SIG-M5 treated with dmso at 0.1 percent for 504 hours (cell line): ENCODE data around the gene ZNF280B.

ENCODE experiments used
- DNase-seq: peaks from one replicate; lab custom pipeline; 2025; ENCODE audit not compliant: unreplicated experiment; lab: John Stamatoyannopoulos, UW

ZNF280B gene, protein sequence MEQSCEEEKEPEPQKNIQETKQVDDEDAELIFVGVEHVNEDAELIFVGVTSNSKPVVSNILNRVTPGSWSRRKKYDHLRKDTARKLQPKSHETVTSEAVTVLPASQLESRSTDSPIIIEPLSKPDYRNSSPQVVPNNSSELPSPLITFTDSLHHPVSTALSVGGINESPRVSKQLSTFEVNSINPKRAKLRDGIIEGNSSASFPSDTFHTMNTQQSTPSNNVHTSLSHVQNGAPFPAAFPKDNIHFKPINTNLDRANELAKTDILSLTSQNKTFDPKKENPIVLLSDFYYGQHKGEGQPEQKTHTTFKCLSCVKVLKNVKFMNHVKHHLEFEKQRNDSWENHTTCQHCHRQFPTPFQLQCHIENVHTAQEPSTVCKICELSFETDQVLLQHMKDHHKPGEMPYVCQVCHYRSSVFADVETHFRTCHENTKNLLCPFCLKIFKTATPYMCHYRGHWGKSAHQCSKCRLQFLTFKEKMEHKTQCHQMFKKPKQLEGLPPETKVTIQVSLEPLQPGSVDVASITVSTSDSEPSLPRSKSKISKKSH

DNA sequence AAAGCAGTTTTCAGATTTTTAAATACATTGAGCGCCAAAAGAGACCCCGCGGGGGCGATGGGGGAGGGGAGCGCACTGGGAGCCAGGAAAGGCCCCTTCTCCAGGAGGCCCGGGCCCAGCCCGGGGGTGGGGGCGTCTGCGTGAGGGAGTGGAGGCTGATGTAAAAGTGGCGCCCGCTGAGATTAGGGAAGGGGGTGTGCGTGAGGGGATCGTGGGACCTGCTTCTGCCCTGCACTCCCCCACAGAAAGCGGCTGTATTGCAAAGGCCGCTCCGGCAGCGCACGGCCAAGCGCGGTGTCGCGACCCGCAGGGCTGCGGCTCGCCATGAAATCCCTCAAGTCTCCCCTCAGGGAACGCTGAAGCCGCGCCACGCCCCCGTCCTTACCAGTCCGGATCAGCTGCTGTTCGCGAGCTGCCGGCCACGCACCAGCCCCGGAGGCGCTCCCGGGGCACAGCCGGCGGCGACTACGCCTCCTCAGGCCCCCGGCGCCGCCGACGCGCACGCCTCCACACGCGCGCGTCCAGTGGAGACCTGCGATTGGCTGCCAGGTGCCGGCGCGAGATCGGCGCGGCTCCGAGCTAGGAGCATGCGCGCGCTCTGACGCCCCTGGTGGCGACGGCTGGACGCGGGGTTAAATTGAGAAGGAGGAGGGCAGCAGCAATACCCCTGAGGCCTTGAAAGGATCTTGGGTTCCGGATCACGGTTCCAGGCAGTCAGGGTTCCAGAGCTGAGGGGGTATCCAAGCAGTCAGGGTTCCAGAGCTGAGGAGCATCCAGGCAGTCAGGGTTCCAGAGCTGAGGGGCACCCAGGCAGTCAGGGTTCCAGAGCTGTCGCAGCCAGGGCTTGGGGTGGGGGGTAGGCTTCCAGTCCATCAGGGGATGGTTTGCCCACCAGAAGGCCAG lies at the start of gene ZNF280B:
Gene ZNF280B, minus strand, starts transcription at position 469 of the 903 bp plus-strand sequence. CDS start 19,344 bp downstream, outside the sequence.
- peak; percentile 42 for DNase-seq

DNA sequence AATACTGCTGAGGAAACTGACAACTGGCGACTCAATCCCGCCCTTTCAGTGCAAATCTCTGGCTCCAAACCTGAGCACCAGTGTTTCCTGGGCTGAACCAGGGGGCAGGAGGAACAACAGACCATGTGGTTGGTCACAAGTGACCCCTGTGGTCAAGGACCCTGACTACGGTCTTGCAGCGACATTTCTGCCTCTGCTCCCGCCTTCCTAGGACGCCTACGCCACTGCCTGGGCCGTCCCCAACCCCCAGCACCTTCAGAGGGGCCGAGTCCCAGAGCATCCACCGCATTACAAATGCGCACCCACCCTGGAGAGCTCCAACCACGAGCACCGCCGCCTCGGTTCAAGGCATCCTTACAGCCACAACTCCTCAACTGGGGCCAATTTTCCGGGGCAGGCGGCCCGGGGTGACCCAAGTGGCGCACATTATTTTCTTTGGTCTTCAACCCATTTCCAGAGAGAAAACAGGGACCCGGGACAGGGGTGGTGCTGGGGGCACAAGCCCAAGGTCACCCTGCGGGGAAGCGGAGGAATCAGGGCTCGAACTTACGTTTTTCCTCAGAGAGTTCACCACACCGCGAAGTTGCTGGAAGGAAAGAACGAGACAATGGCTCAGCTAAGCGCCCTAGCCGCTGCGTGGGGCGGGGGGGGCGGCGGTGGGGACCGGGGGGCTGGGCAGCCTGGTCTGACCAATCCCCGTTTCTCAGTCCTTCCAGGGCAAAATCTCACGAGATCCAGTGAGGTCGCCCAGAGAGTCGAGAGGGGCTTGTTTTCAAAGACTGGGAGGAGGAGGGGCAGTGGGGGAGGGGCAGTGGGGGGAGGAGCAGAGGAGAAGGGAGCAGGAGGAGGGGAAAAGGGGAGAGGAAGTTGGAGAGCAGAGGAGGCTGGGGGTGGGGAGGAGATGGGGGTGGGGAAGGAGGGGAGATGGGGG lies 48.7 kb upstream of the ZNF280B start:
- no peak for DNase-seq

DNA sequence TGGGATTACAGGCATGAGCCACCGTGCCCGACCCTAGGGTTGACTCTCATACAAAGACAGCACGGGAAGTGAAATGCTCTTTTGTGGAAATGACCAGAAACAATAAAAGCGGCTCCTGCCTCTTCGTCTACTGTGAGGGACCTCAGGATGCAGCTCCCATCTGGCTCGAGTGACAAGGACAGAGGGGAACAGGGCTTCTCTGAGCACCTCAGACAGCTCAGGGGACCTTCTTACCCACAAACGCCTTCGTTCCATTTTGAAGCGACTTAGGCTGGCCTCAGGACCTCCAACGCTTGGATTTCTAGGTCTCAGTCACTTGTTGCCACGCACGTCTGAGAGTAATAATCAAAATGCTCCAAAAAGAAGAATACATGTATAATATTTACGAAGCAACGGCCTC lies 48.0 kb upstream of the ZNF280B start:
- DNase-seq: no peak

DNA sequence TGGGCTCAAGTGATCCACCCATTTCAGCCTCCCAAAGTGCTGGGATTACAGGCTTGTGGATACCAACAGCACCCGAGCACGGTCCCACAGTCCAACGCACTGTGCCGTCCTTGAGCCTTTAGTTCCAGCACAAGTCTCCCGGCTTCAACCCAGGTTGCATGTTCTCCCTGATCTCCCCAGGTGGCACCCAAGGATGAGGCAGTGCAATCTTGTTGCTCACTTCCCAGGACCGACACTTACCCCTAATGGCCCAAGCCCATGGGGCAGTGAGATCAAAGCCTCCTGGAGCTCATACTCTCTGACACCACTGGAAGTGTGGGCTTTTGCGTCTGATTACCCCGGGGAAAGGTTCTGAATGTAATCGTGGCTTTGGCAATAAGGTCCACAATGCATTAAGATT lies 47.1 kb upstream of the ZNF280B start:
- DNase-seq: no peak

DNA sequence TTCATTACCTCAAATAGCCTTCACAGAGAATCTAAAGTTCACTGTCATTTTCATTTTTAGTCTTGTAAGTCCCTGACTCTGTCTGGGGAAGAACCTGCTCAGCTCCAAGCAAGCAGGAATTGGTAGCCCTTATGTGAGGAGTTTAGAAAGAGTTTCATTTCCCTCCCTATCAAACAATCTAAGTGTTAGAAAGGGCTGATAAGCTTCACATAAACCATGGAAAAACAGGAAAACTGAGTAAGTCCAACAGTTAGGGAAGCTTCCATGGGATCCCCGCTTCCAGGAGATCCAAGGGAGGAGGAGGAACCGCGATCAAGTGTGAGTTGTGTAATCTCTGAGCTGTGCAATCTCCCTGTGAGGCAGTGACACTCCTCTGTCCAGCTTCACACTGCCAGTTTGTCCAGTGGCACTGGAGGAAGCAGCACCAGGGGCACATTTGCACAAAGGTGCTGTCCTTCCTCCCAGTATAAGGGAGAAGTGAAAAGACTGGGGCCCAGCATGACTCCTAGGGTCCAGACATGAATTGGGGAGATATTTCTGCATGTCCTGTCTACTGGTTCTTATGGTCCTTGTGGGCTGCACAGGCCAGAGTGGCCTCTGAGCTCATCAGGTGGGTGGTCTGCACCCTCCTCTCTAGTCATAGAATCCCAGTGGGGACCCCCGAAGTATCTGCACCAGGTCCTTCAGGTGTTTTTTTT lies 46.2 kb upstream of the ZNF280B start:
- no peak for DNase-seq

DNA sequence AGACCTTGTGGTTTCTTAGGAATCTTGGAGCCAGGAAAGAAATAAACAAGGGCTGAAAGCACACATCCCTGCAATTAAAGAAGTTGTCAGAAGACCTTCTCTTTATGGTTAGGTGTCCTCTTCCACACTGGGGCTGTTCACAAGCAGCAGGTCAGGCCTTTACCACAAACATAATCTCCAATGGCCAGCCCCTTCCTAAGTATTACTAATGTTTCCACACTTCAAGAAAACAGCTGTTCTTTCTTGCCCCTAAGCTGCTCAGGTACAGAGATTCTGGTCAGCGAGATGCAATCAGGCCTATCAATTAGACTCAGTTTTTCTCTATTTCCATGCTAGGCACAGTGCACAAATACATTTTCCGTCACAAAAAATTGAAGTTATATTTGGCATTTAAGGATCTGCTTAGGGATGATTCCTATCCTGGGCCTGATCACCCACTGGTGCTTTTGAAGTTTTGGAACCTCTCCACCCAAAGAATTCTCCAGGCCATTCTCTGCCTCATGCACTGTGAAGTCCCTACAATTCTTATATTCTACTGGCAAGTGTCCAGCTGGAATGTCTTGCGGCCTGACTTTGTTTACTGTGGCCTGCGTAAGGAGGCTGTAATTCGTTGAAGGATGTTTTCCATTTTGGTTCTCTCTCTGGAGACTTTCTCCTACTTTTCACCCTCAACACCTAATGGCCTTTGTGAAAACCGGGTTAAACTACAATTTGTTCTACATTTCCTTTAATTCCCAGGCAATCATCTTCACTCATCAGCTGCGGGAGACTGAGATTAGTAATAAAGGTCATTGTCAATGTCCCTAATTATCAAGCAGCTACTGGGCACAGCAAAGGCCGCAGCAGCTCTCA lies 45.4 kb upstream of the ZNF280B start:
- DNase-seq: no peak

DNA sequence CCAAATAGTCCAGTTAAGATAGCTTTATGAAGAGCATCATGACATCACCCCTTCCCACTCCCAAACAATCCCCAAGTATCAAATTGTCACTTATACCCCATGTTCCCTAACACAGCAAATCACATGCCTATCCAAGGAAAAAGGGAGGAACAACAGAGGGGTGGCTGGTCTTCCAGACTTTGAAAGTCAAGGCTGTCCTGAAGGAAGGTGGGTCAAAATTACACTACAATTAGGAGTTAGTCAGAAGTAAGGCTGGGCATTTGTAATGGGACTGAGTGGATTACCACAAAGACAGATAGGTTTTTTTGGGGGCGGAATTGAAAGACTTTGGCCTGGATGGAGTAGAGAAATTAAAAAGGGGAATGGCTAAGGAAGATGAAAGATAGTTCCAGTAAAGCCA lies 44.6 kb upstream of the ZNF280B start:
- DNase-seq: no peak

DNA sequence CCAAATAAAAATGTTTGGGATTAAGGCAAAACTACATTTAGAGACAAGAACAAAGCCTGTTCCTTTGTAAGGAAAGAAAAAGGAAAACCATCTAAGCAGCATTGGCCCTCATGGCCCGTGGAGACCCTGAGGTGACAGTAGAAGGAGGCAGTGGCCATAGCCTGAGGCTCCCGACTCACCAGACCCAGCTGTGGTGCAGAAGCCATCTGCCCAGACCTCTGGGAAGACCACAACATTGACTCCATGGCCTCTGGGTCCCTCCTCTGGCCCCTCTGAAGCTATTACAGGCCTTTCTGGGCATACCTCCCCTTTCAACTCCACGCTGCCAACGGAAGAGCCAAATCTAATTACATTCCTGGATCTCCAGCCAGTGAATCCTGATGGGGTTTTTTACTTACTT lies 44.1 kb upstream of the ZNF280B start:
- DNase-seq: no peak

DNA sequence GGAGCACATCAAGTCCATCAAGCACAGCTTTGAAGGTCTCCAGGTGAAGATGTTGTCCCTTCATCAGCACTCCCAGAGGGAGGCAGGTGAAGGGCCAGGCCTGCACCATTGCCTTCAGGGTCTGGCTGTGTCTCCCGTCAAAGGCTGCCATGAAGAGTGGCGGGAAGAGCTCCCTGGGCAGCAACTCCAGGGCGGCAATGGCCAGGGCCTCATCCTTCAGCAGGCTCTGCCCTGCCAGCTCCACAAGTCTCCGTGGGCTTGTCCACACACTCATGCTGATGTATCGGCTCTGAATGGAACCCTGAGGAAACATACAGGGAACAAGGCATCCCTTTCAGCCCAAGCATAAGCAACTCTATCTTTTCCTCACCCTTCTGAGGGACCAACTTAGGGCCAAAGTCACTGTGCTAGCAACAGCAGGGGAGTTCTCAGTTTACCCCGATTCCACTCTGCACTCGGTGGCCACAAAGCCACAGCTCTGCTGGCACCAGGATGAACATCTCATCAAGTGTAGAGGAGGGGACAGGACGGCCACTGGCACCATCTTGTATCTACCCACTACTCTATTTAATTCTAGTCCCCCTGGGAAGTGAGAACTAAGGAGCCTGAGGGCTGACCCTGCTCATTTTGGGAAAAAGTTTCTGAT lies 42.4 kb upstream of the ZNF280B start:
- DNase-seq: no peak

DNA sequence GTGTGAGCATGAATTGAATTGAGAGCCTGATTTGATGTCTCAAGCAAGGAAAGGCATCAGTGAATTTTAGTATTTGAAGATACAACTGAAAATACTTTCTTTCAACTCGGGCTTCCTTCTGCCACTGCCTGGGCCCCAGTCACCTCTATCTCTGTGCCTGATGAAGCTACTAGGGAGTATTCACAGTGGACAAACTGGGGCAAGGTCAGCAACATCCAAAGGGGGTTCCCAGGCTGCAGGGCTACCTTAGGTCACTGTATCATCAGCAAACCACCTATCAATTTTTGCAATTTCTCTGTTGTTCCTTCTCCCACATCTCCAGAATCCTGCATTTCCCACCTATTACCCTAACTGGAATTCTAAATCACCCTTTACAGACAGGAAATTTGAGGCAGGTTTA lies 40.4 kb upstream of the ZNF280B start:
- no peak for DNase-seq

DNA sequence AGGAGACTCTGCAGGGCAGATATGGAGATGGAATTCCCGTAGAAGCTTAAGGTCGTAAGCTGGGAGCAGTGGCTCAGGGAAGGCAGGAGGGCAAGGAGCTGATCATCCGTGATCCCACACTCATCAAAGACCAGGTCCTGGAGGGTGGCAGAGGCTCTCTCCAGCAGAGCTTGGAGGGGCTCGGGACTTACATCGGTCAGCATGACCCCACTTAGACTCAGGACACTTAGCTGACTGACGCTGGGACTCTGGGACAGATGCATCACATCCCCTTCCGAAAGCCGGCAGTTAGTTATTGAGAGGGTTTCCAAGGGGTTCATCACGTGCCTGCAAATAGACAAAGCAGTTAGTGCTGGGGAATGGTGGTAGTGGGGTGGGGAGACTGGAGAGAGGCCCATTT lies 39.8 kb upstream of the ZNF280B start:
- DNase-seq: no peak

DNA sequence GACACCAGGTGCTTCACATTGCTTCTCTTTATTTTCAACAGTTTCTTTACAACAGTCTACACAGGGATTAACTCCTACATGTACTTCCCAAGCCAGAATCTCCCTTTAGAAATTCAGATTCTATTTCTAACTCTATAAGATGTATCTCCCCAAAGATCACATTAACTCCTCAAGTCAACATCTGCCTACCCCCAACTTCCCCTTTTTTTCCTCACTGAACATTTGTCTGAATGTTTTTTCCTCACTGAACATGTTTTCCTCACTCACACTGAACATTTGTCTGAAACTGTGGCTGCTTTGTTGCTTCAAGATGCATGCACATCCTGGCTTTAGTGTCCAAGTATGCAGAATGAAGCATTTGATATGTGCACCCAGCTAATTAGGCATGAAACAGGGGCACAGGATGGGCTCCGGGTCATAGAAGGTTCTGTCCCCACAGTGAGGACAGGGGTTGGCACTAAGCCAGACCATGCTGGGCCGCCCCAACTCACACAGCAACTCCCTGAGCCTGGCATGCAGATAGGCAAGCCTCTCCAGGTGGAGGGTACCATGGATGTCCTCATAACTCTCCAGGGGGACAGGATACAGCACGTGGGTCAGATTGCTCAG lies 39.3 kb upstream of the ZNF280B start:
- peak; percentile 38 for DNase-seq

DNA sequence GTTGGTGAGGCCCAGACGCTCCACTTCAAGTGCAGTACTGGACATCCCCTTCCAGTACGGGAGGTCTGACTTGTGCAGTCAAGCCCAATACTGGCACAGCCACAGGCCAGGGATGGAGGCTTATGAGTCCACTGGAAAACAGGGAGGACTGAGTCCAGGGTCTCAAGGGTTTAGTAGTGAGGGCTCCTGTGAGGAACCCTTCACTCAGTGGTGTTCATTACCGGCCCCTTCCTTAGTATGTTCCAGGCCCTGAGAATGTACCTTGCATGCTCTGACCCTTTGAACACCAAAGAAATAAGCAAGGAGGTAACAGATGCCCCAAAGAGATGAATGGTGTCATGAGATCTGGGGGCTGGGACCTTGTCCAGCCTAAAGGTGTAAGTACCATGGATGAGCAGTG lies 38.7 kb upstream of the ZNF280B start:
- no peak for DNase-seq

DNA sequence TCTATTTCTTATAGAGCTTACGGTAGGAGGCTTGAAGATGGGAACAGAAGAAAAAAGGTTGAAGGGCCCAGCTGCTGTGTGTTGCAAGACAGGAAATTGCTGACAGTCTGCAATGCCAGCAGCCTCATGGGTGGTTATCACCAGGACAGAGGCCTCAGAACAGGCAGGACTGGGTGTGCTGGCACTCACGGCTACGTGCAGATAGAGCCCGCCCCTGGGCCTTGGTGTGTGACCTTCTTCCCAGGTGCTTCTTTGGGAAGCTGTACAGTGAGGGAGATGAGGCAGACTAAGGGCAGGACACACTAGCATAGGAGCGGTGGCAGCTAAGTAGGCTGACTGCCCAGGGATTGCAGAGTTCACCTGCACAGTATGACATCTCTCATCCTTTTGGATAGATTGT lies 37.9 kb upstream of the ZNF280B start:
- peak; percentile 70 for DNase-seq

DNA sequence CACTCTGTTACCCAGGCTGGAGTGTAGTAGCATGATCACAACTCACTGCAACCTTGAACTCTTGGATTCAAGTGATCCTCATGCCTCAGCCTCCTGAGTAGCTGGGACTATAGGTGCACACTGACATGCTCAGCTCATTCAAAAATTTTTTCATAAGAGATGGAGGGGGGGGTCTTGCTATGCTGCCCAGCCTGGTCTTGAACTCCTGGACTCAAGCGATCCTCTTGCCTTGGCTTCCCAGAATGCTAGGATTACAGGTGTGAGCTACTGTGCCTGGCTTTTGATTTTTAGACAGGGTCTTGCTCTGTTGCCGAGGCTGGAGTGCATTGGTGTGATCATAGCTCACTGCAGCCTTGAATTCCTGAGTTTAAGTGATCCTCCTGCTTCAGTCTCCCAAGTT lies 36.5 kb upstream of the ZNF280B start:
- no peak for DNase-seq

DNA sequence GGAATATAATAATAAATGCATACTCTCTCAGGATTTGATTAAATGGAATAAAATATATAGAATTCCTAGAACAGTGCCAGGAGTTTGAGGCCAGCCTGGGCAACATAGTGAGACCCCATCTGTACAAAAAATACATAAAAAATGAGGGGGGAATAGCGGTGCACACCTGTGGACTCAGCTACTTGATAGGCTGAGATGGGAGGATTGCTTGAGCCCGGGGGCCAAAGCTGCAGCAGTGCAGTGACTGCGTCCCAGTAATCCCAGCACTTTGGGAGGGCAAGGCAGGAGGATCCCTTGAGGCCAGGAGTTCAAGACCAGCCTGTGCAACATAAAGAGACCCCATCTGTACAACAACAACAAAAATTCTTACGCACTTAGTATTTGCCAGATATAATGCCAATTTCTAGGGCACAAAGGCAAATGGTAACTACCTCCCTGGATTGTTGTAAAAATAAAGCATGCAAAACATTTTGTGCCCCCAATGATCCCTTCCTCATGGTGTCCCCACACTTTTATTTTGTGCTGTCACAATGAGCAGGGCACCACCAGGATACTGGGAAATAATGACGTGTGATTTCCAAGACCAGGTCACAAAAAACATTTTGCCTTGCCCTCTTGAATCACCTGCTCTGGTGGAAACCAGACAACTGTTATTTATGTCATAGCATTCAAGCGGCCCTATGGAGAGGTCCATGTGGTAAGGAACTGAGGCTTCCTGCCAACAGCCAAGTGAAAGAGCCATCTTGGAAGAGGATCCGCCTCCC lies 29.9 kb upstream of the ZNF280B start:
- DNase-seq: no peak

DNA sequence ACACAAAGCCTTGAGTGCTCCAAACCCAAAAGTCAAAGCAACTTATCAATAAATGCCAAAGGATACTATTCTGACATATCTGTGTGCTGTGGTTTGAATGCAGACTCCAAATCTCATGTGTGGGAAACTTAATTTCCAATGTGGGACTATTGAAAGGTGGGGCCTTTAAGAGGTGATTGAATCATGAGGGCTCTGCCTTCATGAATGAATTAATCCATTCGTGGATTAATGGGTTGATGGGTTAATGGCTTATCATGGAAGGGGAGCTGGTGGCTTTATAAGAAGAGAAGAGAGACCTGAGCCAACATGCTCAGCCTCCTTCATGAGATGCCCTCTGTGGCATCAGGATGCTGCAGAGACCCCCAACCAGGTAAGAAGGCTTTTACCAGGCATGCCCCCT lies 28.4 kb upstream of the ZNF280B start:
- no peak for DNase-seq

DNA sequence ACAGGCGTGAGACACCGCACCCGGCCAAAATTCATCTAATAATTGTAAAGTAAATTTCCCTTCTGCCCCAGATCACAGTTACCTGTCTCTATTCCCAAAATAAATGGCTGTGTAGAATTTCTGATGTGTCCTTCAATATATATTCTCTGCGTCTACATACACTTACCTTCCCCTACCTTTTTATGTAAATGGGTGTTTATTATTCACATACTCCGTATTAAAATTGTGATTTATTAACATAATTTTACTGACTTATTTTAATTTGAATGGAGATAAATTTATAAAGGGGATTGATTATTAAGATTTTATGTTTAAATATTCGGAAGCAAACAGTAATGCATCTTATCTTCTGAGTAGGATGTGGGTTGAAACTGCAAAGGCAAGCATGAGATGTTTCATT lies 28.0 kb upstream of the ZNF280B start:
- DNase-seq: no peak
